ENCODE measurements around the gene ZNF782.

GRCh38 chr9:96874947-96875460 lies 20.7 kb upstream of the ZNF782 start:
- TF ChIP-seq, protein P1, sequence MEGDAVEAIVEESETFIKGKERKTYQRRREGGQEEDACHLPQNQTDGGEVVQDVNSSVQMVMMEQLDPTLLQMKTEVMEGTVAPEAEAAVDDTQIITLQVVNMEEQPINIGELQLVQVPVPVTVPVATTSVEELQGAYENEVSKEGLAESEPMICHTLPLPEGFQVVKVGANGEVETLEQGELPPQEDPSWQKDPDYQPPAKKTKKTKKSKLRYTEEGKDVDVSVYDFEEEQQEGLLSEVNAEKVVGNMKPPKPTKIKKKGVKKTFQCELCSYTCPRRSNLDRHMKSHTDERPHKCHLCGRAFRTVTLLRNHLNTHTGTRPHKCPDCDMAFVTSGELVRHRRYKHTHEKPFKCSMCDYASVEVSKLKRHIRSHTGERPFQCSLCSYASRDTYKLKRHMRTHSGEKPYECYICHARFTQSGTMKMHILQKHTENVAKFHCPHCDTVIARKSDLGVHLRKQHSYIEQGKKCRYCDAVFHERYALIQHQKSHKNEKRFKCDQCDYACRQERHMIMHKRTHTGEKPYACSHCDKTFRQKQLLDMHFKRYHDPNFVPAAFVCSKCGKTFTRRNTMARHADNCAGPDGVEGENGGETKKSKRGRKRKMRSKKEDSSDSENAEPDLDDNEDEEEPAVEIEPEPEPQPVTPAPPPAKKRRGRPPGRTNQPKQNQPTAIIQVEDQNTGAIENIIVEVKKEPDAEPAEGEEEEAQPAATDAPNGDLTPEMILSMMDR (IDR thresholded peaks at IDR 0.05; ENCODE audit: low read length) = no peak
- TF ChIP-seq EZH2 (IDR thresholded peaks at IDR 0.05; ENCODE audit: borderline replicate concordance, low read length) = no peak

Data from OCI-LY1 (cell line).